ENCODE data around the gene HLA-DPA1. TPM values are rescaled to one million over a fixed set of nuclear protein-coding genes. Genes with fewer than 3 reads are reported as not detected.

HLA-DPA1 gene
- total RNA-seq, 1 experiment from 2014 or later = 2.6 TPM

DNA sequence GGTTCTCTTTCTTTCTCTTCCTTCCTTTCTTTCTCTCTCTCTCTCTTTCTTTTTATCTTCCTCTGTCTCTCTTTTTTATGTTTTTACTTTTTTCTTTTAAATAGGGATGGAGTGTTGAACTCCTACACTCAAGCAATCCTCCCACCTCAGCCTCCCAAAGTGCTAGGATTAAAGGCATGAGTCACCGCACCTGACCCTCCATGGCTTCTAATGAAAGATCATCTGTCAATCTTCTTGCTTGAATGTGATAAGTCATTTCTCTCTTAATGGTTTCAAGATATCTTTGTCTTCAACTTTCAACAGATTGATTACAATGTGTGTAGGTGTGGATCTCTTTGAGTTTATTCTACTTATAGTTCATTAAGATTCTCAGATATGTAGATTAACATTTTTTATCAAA, 38.9 kb downstream of the HLA-DPA1 start:
- Mint-ChIP-seq H3K27me3 (ENCODE audit: low read depth) (peaks cover 7% of the 10 kb centered on the region), H3K27ac (no peak overlapping the region; a peak in 1 of 7 replicates), H3K36me3 (ENCODE audit: insufficient read depth in 1 of 3, low read depth in 3 of 3) (no peaks in the 10 kb centered on the region; a peak in 1 of 7 replicates), H3K4me1 (peaks cover 0 to 4% of the 10 kb centered on the region in 2 experiments; a peak in 1 of 4 replicates), H3K9me3 (peaks cover 4 to 7% of the 10 kb centered on the region in 2 experiments; a peak in 2 of 5 replicates), H3K4me3 (no peak overlapping the region)
- no peak for DNase-seq
- H3K79me2 ChIP-seq (ENCODE audit: insufficient read depth, low read length) = no peaks in the 10 kb centered on the region
- H4K91ac ChIP-seq (ENCODE audit: insufficient read length, low read depth, low read length) = no peak overlapping the region
- H3K9ac ChIP-seq (ENCODE audit: extremely low read depth, insufficient read length, low read length) = no peak overlapping the region
- H4K8ac ChIP-seq (replicated peaks; ENCODE audit: insufficient read length, low read depth, low read length) = no peak overlapping the region
- no peak overlapping the region for H2AK5ac ChIP-seq (ENCODE audit: insufficient read length, low read length)
- TF ChIP-seq, protein P1, sequence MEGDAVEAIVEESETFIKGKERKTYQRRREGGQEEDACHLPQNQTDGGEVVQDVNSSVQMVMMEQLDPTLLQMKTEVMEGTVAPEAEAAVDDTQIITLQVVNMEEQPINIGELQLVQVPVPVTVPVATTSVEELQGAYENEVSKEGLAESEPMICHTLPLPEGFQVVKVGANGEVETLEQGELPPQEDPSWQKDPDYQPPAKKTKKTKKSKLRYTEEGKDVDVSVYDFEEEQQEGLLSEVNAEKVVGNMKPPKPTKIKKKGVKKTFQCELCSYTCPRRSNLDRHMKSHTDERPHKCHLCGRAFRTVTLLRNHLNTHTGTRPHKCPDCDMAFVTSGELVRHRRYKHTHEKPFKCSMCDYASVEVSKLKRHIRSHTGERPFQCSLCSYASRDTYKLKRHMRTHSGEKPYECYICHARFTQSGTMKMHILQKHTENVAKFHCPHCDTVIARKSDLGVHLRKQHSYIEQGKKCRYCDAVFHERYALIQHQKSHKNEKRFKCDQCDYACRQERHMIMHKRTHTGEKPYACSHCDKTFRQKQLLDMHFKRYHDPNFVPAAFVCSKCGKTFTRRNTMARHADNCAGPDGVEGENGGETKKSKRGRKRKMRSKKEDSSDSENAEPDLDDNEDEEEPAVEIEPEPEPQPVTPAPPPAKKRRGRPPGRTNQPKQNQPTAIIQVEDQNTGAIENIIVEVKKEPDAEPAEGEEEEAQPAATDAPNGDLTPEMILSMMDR (conservative IDR thresholded peaks at IDR 0.05) = no peak
- no peak overlapping the region for H4K5ac ChIP-seq (ENCODE audit: insufficient read length, low read depth, low read length)
- H3K27ac ChIP-seq (ENCODE audit: insufficient read length, low read depth, low read length) = no peak overlapping the region
- H3K79me1 ChIP-seq (ENCODE audit: insufficient read depth, low read depth, low read length, poor library complexity, severe bottlenecking) = no peaks in the 10 kb centered on the region
- no peak overlapping the region for H3K23ac ChIP-seq (ENCODE audit: insufficient read length, low read depth, low read length)
- no peak overlapping the region for H3K14ac ChIP-seq (ENCODE audit: insufficient read depth, low read length)
- H3K9me3 ChIP-seq (ENCODE audit: control insufficient read depth, low read depth, low read length) = no peaks in the 10 kb centered on the region
- no peak overlapping the region for H3K4ac ChIP-seq (ENCODE audit: low read depth, low read length)
- no peaks in the 10 kb centered on the region for H3K23me2 ChIP-seq (ENCODE audit: insufficient read length, low read depth, low read length, poor library complexity, severe bottlenecking)
- H3K27me3 ChIP-seq (ENCODE audit: insufficient read depth, low read length) = no peaks in the 10 kb centered on the region
- H2AFZ ChIP-seq (ENCODE audit: low read length) = no peak overlapping the region
- H2BK120ac ChIP-seq (ENCODE audit: low read depth, low read length, poor library complexity, severe bottlenecking) = no peak overlapping the region
- H4K20me1 ChIP-seq (ENCODE audit: control insufficient read depth, insufficient read depth, insufficient read length) = no peaks in the 10 kb centered on the region
- no peak overlapping the region for H3K56ac ChIP-seq (ENCODE audit: insufficient read length, low read depth, low read length)
- no peak overlapping the region for H2BK15ac ChIP-seq (ENCODE audit: low read depth, low read length)
- H2BK5ac ChIP-seq (ENCODE audit: insufficient read length, low read length) = no peak overlapping the region
- no peak overlapping the region for H3T11ph ChIP-seq (ENCODE audit: low read length)
- H2BK12ac ChIP-seq (ENCODE audit: insufficient read length, low read depth, low read length) = no peak overlapping the region
- WGBS (ENCODE audit: extremely low coverage, insufficient read length, low lambda C conversion rate) = no CpG with 5 or more reads among the region's 1 CpG
- H2BK20ac ChIP-seq (ENCODE audit: low read depth, low read length, poor library complexity, severe bottlenecking) = no peak overlapping the region
- no peaks in the 10 kb centered on the region for H3K4me1 ChIP-seq (ENCODE audit: insufficient read depth, low read length)
- no peak overlapping the region for H3K18ac ChIP-seq (ENCODE audit: insufficient read length, low read depth, low read length)
- H3K4me2 ChIP-seq (ENCODE audit: insufficient read depth, insufficient read length, low read length) = no peak overlapping the region

Data from H9 (cell line).